Activated CD4-positive, alpha-beta T cell treated with anti-CD3 and anti-CD28 coated beads, Interleukin-2, Interleukin-6, amounts not matched to agents 100 ng/mL and 50 ng/mL, durations not matched to agents 16 hours and 8 hours (primary cell): ENCODE results near the gene HECTD4.
"Not testable (repeated sequence)": the region's sequence is repeated elsewhere in the genome, so short reads cannot be mapped to it uniquely, and the experiment has no call there.

Source experiments
- DNase-seq: peaks from one replicate; pipeline ENCODE4 v3.0.0-alpha.2; 2020

The HECTD4 gene

DNA sequence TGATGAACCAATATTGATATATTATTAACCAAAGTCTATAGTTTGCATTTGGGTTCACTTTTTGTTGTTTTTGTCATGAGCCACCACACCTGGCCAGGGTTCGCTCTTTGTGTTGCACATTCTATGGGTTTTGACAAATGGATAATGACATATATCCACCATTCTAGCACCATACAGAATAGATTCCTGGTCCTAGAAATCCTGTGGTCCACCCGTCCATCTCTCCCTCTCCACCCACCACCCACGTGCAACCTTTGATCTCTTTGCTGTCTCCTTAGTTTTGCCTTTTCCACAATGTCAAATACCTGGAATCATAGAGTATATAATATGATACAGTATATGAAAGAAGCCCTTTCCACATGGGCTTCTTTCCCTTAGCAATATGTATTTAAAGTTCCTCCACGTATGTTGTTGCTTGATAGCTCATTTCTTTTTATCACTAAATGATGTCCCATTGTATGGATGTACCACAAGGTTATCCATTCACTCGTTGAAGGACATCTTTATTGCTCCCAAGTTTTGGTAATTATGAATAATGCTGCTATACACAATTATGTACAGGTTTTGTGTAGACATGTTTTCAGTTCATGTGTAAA is 19.8 kb upstream of the HECTD4 start:
- no peak for DNase-seq

DNA sequence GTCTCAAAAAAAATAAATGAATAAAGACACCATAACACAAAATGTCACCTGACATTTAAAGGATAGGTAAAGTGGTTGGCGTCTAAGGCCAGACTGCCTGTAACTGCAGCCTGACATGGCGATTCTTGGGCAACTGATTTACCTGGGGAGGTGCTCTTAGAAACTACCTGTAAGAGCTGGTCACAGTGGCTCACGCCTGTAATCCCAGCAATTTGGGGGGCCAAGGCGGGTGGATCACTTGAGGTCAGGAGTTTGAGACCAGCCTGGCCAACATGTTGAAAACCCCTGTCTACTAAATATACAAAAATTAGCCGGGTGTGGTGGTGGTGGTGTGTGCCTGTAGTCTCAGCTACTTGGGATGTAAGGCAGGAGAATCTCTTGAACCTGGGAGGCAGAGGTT is 18.8 kb upstream of the HECTD4 start:
- no peak for DNase-seq

DNA sequence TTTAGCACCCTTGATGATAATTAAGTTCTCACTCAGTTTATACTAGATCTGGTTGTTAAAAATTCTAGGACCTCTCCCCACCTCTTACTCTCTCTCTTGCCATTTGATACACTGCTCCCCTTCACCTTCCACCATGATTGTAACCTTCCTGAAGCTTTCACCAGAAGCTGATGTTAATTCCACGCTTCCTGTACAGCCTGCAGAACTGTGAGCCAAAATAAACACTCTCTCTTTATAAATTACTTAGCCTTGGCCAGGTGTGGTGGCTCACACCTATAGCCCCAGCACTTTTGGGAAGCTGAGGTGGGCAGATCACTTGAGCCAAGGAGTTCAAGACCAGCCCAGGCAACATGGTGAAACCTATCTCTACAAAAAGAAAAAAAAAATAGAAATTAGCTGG is 11.1 kb upstream of the HECTD4 start:
- DNase-seq: no peak

DNA sequence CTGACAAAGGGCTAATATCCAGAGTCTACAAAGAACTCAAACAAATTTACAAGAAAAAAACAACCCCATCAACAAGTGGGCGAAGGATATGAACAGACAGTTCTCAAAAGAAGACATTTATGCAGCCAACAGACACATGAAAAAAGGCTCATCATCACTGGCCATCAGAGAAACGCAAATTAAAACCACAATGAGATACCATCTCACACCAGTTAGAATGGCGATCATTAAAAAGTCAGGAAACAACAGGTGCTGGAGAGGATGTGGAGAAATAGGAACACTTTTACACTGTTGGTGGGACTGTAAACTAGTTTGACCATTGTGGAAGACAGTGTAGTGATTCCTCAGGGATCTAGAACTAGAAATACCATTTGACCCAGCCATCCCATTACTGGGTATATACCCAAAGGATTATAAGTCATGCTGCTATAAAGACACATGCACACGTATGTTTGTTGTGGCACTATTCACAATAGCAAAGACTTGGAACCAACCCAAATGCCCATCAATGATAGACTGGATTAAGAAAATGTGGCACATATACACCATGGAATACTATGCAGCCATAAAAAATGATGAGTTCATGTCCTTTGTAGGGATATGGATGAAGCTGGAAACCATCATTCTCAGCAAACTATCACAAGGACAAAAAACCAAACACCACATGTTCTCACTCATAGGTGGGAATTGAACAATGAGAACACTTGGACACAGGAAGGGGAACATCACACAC is 7.9 kb upstream of the HECTD4 start:
- not testable (repeated sequence) for DNase-seq

DNA sequence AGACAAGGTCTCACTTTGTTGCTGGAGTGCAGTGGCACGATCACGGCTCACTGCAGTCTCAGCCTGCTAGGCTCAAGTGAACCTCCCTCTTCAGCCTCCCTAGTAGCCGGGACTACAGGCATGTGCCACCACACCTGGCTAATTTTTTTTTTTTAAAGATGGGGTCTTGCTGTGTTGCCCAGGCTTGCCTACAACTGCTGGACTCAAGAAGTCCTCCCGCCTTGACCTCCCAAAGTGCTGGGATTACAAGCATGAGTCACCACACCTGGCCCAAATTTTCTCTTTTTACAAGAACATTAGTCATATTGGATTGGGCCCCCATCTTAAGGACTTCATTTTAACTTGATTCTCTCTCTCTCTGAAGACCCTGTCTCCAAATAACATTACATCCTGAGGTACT is 7.0 kb upstream of the HECTD4 start:
- DNase-seq: no peak

DNA sequence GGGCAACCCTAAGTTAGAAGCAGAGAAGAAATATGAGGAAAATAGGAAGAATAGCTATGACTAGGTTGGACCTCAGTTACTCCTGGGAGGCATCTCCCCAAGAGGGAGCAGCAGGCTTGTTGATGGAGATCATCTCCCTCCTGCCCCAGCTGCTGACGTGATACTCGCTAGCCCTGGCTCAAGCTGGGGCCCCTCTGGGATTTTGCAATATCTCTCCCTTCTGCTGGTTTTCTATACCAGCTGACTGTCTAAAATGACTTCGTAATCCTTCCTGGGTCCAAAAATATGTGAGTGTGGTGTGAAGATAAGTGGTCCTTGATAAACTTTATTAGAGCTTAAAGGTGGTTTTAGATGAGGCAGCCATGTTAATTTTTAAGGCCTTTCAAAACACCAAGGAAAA is 4.5 kb upstream of the HECTD4 start:
- DNase-seq: no peak

DNA sequence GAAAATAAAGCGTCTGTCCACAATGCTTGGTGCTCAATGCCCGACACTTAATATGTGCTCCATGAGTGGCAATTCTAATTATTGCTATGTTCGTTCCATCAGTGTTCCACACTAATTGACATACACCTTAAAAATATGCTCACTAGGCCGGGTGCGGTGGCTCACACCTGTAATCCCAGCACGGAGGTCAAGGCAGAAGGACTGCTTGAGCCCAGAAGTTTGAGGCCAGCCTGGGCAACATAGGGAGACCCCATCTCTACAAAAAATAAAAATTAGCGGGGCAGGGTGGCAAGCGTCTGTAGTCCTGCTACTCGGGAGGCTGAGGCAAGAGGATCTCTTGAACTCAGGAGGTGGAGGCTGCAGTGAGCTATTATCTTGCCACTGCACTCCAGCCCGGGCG is 635 bp upstream of the HECTD4 start:
- DNase-seq: no peak

DNA sequence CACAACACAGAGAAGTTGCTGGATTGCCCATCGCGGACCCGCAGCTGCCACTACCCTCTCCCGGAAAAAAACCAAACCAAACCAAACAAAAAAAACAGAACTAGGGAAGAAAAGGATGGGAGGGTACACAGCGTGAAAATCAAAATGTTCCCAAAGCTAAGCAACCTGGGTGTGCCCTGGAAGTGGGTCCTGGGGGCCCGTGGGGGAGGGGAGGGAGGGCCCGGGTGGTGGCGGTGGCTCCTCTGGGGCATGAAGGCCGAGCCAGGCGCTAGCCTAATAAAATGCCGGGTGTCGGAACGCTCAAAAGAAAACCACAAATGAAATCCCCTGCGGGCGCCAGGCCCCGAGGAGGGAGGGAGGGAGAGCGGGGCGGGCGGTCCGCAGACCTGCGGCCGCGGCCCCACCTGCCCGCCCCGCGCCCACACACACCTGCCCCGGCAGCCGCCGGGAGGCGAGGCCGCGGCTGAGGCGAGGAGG is 787 bp downstream of the HECTD4 start:
- peak; percentile 34 for DNase-seq

DNA sequence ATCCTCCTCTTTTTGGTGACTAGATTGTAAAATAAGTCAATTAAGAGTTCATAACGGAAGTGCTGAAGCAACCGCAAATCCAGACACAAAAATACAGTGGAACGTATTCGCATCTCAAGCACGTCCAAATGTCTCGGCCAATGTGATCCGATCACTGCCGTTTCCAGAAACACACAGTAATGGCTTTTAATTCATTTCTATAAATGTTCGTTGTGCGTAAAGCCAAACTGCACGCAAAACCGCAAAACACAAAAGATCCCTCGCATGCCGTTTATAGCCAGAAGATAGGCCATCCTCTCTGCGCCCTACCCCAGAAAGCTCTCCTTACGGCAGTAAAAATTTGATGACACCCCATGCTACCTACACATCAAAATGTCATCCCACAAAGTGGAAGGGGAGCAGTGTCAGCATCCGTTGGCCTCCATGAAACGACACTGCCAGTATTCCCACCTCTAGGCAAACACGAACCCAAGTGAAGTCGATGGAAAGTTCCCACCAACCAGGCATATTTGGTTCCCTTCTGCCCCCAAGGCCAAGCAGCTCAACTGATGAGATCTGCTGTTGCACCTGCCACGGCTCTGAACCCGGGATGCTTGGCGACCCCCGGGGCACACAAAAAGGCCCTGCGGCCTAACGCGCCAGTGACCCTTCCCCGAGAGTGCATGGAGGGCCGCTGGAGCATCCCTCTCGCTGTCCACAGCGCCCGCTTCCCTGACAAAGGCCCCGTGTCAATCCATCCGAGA is 1.4 kb downstream of the HECTD4 start:
- DNase-seq: no peak

DNA sequence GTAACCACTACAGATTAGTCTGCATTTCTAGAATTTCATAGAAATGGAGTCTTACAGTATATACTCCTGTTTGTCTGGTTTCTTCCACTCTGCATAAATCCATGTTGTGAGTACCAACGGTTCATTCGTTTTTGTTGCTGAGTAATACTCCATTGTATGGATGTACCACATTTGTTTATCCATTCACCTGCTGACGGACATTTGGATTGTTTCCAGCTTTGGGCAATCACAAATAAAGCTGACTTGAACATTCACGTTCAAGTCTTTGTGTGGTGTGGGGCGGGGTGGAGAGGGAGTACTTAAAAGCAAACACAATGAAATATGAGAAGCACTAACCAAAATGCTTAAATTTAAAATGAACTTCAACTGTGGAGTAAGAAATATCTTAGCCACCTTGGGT is 7.1 kb downstream of the HECTD4 start:
- no peak for DNase-seq

DNA sequence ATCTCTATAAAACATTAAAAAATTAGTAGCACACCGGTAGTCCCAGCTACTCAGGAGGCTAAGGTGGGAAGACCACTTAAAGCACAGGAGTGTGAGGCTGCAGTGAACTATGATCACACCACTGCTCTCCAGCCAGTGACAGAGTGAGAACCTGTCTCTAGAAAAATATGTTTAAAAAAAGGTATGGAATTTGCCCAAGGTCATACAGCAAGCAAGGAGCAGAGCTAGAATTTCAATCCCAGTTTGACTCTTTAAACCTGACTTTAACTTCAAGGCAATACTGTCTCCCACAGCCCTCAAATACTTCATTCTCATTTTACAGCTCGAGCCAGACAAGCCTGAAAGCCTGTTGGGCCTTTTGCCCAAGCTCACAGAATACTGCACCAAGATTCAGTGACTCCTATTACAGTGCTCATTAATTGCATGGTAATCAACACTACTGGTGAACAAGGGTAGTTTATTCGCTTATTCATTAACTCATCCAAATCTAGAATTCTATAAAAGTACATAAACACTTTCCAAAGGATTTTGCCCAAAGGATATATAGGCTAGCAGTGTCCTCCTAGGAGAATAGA is 8.0 kb downstream of the HECTD4 start:
- DNase-seq: no peak

DNA sequence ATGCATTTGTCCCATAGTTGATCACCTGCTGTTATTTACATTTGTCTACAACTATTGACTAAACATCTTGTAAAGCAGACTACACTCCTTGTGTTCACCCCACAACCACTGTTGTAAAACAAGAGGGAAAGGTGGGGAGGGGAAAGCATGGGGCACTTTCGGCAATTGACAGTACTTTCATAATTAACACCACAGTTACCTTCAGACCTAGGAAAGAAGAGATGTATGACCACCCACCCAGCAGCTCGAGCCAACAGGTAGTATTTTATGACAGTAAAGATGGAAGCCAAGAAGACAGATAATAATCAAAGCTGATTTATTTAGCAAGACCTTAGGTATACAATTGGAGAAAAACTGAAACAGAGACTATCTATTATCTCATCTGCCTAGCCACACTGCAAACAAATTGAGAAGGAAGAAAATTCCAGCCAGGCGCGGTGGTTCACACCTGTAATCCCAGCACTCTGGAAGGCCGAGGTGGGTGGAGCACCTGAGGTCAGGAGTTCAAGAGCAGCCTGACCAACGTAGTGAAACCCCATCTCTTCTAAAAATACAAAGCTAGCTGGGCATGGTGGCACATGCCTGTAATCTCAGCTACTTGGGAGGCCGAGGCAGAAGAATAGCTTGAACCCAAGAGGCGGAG is 11.2 kb downstream of the HECTD4 start:
- DNase-seq: no peak

DNA sequence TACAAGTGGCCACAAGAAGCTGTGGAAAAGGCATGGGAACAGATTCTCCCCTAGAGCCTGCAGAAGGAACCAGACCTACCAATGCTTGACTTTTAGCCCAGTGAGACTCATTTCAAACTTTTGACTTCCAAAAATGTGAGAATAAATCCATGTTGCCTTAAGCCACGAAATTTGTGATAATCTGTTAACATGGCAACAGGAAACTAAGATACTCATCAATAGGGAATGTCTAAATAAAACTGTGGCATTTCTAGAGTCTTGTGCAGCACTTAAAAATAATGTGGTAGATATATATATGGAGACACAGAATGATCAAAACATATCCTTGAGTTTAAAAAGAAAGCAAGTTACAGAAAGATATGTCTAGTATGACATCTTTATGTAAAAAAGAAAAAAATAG is 12.0 kb downstream of the HECTD4 start:
- no peak for DNase-seq

DNA sequence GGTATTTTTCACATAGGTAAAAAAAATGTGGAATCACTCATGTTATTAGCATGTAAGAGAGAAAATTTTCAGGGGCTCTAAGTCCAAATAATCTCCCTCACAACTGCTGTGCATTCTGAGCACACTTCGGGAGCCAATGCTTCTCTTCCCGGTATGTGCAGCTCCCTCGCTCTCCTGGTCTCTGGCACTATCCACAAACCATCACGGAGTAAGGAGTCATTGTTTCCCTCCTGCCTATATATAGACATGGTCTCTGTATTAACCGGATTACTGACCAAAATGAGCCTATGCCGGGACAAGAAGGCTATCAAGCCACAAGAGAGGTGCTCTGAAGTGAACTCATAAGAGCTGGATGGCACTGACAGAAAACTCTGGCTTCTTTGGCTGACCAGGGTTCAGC is 13.4 kb downstream of the HECTD4 start:
- no peak for DNase-seq

DNA sequence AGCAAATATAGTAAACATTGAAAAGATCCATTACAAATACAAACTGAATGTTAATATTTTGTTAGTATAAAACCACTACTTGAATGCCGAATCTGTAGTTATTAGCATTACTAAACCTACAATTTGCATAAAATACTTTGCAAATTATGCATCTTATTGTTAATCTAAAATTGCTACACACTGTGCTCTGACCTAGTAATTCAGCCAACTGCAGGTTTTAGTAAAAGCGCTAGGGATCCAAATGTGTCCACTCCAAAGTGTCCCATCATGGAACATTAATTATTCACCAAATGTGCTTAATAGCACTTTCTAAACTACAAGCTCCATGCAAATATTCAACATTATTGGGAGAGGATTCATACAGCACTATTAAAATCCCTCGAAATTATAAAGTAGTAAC is 14.3 kb downstream of the HECTD4 start:
- DNase-seq: no peak

DNA sequence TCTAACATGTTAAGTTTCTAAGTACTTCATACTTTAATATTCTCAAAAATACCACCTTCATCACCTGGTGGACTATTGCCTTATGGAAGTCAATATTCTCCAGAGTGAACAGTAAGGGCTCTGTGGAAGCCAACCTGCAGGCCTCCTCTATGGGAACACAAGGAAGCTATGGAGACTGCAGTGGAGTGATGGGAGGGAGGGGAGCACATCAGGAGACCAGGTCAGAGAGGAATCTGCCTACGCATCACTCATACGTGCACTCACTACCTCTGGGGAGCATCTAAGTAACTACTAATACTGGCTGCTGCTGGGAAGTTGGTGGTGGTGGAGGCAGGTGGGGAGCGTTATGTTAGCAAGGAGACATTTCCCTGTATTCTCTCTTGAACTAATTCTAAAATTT is 19.9 kb downstream of the HECTD4 start:
- DNase-seq: no peak

DNA sequence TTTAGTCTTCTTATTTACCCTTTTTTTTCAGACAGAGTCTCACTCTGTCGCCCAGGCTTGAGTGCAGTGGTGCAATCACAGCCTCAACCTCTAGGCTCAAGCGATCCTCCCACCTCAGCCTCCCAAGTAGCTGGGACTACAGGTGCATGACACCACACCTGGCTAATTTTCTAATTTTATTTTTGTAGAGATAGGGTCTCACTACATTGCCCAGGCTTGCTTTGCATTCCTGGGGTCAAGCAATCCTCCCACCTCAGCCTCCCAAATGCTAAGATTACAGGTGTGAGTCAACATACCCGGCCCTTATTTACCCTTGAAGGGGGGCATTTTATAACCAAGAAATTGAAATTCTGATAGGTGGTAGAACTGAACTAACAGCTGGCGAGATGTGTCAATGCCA is 21.0 kb downstream of the HECTD4 start:
- DNase-seq: no peak

DNA sequence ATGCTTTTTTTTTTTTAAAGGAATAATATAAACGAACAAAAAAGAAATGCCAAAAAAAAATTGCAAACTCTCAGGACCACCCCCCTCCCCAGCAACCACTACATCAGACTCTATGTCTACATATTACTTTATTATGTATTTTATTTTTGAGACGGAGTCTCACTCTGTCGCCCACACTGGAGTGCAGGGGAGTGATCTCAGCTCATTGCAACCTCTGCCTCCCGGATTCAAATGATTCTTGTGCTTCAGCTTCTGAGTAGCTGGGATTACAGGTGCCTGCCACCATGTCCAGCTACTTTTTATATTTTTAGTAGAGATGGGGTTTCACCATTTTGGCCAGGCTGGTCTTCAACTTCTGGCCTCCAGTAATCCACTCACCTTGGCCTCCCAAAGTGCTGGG is 22.9 kb downstream of the HECTD4 start:
- no peak for DNase-seq

DNA sequence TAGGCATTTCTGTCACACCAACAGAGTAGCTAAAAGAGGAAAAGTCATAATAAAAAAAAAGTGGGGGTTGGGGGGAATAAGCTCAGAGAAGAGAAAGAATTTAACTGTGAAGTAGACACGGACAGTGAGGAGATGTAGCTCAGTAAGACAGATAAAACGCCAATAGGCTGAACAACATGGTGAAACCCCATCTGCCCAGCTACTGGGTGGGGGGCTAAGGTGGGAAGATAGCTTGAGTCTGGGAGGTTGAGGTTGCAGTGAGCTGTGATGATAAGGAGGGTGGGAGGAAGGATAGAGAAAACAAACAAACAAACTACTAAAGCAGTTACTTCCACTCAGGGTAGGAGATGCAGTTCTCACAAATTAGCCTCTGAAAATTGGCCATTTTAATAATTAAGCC is 25.0 kb downstream of the HECTD4 start:
- DNase-seq: no peak

DNA sequence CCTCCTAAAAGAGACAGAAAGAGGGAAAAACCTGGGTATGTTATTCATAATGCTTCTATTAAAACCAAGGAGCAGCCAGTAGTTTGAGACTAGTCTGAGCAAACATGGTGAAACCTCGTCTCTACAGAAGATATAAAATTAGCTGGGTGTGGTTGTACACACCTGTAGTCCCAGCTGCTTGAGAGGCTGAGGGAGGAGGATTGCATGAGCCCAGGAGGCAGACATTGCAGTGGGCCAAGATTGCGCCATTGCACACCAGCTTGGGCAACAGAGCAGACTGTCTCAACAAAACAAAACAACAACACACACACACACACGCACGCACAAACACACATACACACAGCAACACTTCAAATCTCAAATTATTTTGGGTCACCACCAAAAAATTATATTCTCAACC is 27.8 kb downstream of the HECTD4 start:
- DNase-seq: no peak

DNA sequence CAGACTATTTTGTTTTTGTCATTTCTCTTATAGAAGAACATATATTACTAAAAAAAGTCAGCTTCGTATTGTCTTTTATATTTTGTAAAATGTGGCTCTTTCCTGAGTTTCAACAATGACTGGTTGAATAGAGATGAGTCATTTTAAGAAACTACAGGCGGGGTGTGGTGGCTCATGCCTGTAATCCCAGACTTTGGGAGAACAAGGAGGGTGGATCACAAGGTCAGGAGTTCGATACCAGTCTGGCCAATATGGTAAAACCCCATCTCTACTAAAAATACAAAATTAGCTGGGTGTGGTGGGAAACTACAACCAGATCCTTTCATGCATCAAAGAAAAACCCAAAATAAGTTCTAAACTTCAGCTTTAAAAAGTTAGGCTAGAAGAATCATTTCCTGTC is 28.8 kb downstream of the HECTD4 start:
- peak; percentile 14 for DNase-seq

DNA sequence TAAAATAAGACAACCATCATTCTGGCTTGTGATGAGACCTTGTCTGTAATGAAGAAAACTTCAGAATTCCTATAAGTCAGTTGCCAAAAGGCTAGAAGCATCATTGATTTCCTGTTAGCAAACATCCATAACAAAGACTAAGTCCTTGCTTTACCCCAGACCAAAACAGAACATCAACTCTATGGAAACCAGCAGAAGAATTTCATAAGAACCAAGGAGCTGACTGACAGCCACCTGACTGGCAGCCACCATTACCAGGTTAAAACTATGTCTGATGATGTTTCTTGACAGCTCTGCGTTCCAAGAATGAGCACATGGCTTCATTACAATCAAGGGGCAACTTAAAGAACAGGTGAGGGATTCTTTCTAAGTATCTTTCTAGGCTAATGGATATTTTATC is 29.3 kb downstream of the HECTD4 start:
- DNase-seq: no peak
